SK-N-SH (cell line): Measurements from ENCODE around the gene TMEM107. TPM values are rescaled to one million over a fixed set of nuclear protein-coding genes. Genes with fewer than 3 reads are reported as not detected.

ENCODE experiments used
- CTCF ChIA-PET: fragments of 300-600, 350-600 bp; formaldehyde crosslinking; extraction: SDS; loops from one replicate; lab custom pipeline; 2021; lab: Yijun Ruan, JAX
- POLR2A ChIA-PET: fragments of 350-600 bp; sonication (Branson Sonifier 250); formaldehyde crosslinking; extraction: SDS; loops from one replicate; lab custom pipeline; 2020; ENCODE audit warnings: antibody characterized with exemption, inconsistent platforms; lab: Yijun Ruan, JAX
- DNase-seq: peaks from one replicate; pipeline ENCODE4 v3.0.0; 2012
- H2AFZ ChIP-seq: fragments of 200-600 bp; sonication (generic); 2 replicates; pipeline ENCODE4 v1.8.1; 2016; ENCODE audit warnings: antibody characterized with exemption, mild to moderate bottlenecking, low read depth
- H3F3A ChIP-seq: fragments of 200-600 bp; sonication (generic); replicated peaks from 2 replicates; pipeline ENCODE3; 2016; ENCODE audit warnings: antibody characterized with exemption, mild to moderate bottlenecking; ENCODE audit not compliant: insufficient read depth
- H3K27ac ChIP-seq, 2 experiments: fragments of 200-500 bp in 1 of 2; fragments of 200-600 bp in 1 of 2; sonication (Bioruptor generic) in 1 of 2; sonication (generic), shearing (Covaris generic) in 1 of 2; 2 replicates each; pipeline versions ENCODE4 v1.5.1 to v1.6.1; 2014 to 2016; ENCODE audit warnings: low read depth in 2 of 2, inconsistent platforms in 1 of 2, low read length in 1 of 2, mild to moderate bottlenecking in 1 of 2, mixed read lengths in 1 of 2
- H3K27me3 ChIP-seq: fragments of 200-600 bp; sonication (generic), shearing (Covaris generic); 2 replicates; pipeline ENCODE4 v1.6.1; 2016; ENCODE audit warnings: mixed run types; ENCODE audit not compliant: insufficient read depth
- H3K36me3 ChIP-seq, 2 experiments: fragments of 200-500 bp in 1 of 2; fragments of 200-600 bp in 1 of 2; sonication (Bioruptor generic) in 1 of 2; sonication (generic) in 1 of 2; replicated peaks in 1 of 2; 2 replicates each; pipeline versions ENCODE3 to v1.5.1; 2014 to 2016; ENCODE audit warnings: low read length in 1 of 2, mild to moderate bottlenecking in 1 of 2; ENCODE audit not compliant: insufficient read depth in 2 of 2, control insufficient read depth in 1 of 2
- H3K4me1 ChIP-seq, 2 experiments: fragments of 200-500 bp in 1 of 2; fragments of 200-600 bp in 1 of 2; sonication (Bioruptor generic) in 1 of 2; sonication (generic), shearing (Covaris generic) in 1 of 2; 2 replicates each; pipeline versions ENCODE4 v1.5.1 to v1.6.1; 2014 to 2016; ENCODE audit warnings: low read depth in 1 of 2, low read length in 1 of 2, mixed run types in 1 of 2; ENCODE audit not compliant: insufficient read depth in 2 of 2, control insufficient read depth in 1 of 2
- H3K4me2 ChIP-seq: fragments of 200-600 bp; sonication (generic), shearing (Covaris generic); 2 replicates; pipeline ENCODE4 v1.6.1; 2017; ENCODE audit warnings: mixed run types
- H3K4me3 ChIP-seq, 2 experiments: fragments of 200-500 bp in 1 of 2; fragments of 200-600 bp in 1 of 2; sonication (Bioruptor generic) in 1 of 2; sonication (generic), shearing (Covaris generic) in 1 of 2; 2 replicates each; pipeline versions ENCODE4 v1.5.1 to v1.8.1; 2014 to 2016; ENCODE audit warnings: low read depth in 2 of 2, inconsistent platforms in 1 of 2, low read length in 1 of 2, mild to moderate bottlenecking in 1 of 2, mixed read lengths in 1 of 2, moderate library complexity in 1 of 2
- H3K79me2 ChIP-seq: fragments of 200-600 bp; sonication (generic); 2 replicates; pipeline ENCODE4 v1.8.1; 2017; ENCODE audit warnings: mild to moderate bottlenecking; ENCODE audit not compliant: insufficient read depth
- H3K9ac ChIP-seq: fragments of 200-600 bp; sonication (generic); 2 replicates; pipeline ENCODE4 v1.6.1; 2017; ENCODE audit warnings: mixed run types
- H3K9me2 ChIP-seq: fragments of 200-600 bp; sonication (generic); 2 replicates; pipeline ENCODE4 v1.6.1; 2017; ENCODE audit warnings: mixed run types
- H3K9me3 ChIP-seq: fragments of 200-600 bp; sonication (generic); 2 replicates; pipeline ENCODE4 v1.6.1; 2017; ENCODE audit warnings: mixed run types, mild to moderate bottlenecking, moderate library complexity
- H4K20me1 ChIP-seq: fragments of 200-600 bp; sonication (generic); 2 replicates; pipeline ENCODE4 v1.6.1; 2017; ENCODE audit warnings: mild to moderate bottlenecking, mixed run types; ENCODE audit not compliant: insufficient read depth
- CTCF ChIP-seq: fragments of 200-600 bp; sonication (generic); IDR thresholded peaks from 2 replicates; pipeline ENCODE4 v1.6.1; 2017; ENCODE audit warnings: antibody characterized with exemption, mild to moderate bottlenecking, moderate library complexity
- EP300 ChIP-seq, 2 experiments: IDR thresholded peaks; 2 replicates each; pipeline versions ENCODE4 v1.4.0 to v1.6.1; 2012; ENCODE audit warnings: borderline replicate concordance in 1 of 2, low read depth in 1 of 2, low read length in 1 of 2
- EZH2phosphoT487 ChIP-seq: fragments of 200-600 bp; sonication (generic); IDR thresholded peaks from 2 replicates; pipeline ENCODE4 v1.6.1; 2017; ENCODE audit warnings: low read depth, mixed run types, mild to moderate bottlenecking, antibody characterized with exemption, moderate library complexity, borderline replicate concordance
- FOXJ3 ChIP-seq: sonication (generic); formaldehyde crosslinking; IDR thresholded peaks from 2 replicates; pipeline ENCODE4 v1.5.1; 2020; ENCODE audit warnings: mild to moderate bottlenecking, missing genetic modification reagents
- FOXM1 ChIP-seq: IDR thresholded peaks from 2 replicates; pipeline ENCODE4 v1.4.0; 2012; ENCODE audit warnings: low read depth, mild to moderate bottlenecking
- MEF2A ChIP-seq: IDR thresholded peaks from 2 replicates; pipeline ENCODE4 v1.4.0; 2012; ENCODE audit warnings: low read depth, borderline replicate concordance
- RAD21 ChIP-seq: IDR thresholded peaks from 2 replicates; pipeline ENCODE4 v1.6.1; 2012; ENCODE audit warnings: mild to moderate bottlenecking, low read length
- RCOR1 ChIP-seq: fragments of 150-350 bp; IDR thresholded peaks from 2 replicates; pipeline ENCODE4 v1.6.1; 2017; ENCODE audit warnings: antibody characterized with exemption, low read length
- RFX5 ChIP-seq: IDR thresholded peaks from 2 replicates; pipeline ENCODE4 v1.6.1; 2012; ENCODE audit warnings: mild to moderate bottlenecking, improper control_type of control experiment, low read length
- WGBS: methylation state at CpG from one replicate; pipeline ENCODE4 v1.1.6; 2017; ENCODE audit warnings: low lambda C conversion rate; 5-methylcytosine and 5-hydroxymethylcytosine counted together
- polyA plus RNA-seq, 3 experiments: library from polyadenylated mRNA; depleted of rRNA; stranded (reverse); fragments of >200 nt; gene quantifications; 2 replicates each; pipeline ENCODE4 v1.2.3, GENCODE V29; 2012

Gene TMEM107
- polyA plus RNA-seq, 1 of the 3 experiments (the other 2 are of a cell fraction) = 18.6 TPM

DNA sequence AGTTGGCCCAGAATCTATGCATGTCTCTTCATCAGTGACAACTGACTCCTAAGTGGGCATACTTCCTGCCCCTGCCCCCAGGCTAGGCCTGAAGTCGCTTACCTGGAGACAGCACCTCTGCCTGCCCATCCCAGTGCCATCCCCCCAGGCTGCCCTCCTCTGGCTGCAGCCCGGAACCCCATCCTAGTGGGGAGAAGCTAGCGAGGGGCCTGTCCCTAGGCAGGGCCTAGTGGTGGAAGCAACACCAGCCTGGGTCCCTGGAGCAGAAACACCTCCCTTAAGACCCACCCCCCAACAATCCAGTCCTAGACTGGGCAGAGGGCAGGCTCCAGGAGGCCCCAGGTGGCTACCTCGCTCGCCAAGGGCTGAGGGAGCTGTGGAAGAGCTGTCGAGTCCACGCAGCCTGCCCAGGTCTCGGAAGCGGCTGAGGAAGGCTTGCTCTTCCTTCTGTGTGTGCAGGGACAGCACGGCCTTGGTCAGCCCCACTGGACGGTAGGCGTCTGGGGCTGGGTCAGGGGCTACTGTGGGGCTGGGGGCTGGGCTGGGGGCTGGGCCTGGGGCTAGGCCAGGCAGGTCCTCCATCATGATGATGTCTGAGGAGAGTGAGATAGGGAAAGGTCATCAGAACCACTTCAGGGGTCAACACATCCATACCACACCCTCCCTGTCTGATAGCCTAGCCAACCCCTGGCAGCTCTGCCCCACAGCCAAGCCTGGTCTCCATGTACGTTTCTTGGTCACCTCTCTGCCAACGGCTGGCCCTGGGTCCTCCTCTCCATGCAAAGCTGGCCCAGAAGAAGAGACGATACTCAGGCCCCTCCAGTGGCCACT lies 31.6 kb downstream of the TMEM107 start:
- Histone ChIP-seq H3K36me3 (peaks cover 24 to 71% of the 10 kb centered on the region in 2 experiments), H3K4me3 (no peak overlapping the region), H3K4me2 (no peak overlapping the region), H3K9me3 (no peaks in the 10 kb centered on the region), H3K9ac (no peak overlapping the region), H3K27ac (no peak overlapping the region), H2AFZ (no peak overlapping the region), H4K20me1 (peaks cover 6% of the 10 kb centered on the region; the same call in 1 of the 2 replicates), H3K9me2 (no peaks in the 10 kb centered on the region), H3F3A (peaks cover 11% of the 10 kb centered on the region), H3K4me1 (no peaks in the 10 kb centered on the region; a peak in 1 of 4 replicates), H3K79me2 (no peaks in the 10 kb centered on the region), H3K27me3 (no peaks in the 10 kb centered on the region)
- ChIA-PET CTCF (interaction anchor here (0.6 to 1.9 kb wide), 2 partner anchors 51 to 64 kb away, joined by 3 to 6 read pairs; no protein-coding TSS in a partner anchor), POLR2A (interaction anchor here (1.0 to 2.3 kb wide), 2 partner anchors 29 kb away, joined by 3 to 6 read pairs; no protein-coding TSS in a partner anchor)
- no peak for TF ChIP-seq RAD21
- 84% methylated on average over 7 of the region's 15 CpGs for WGBS
- no peak for DNase-seq

DNA sequence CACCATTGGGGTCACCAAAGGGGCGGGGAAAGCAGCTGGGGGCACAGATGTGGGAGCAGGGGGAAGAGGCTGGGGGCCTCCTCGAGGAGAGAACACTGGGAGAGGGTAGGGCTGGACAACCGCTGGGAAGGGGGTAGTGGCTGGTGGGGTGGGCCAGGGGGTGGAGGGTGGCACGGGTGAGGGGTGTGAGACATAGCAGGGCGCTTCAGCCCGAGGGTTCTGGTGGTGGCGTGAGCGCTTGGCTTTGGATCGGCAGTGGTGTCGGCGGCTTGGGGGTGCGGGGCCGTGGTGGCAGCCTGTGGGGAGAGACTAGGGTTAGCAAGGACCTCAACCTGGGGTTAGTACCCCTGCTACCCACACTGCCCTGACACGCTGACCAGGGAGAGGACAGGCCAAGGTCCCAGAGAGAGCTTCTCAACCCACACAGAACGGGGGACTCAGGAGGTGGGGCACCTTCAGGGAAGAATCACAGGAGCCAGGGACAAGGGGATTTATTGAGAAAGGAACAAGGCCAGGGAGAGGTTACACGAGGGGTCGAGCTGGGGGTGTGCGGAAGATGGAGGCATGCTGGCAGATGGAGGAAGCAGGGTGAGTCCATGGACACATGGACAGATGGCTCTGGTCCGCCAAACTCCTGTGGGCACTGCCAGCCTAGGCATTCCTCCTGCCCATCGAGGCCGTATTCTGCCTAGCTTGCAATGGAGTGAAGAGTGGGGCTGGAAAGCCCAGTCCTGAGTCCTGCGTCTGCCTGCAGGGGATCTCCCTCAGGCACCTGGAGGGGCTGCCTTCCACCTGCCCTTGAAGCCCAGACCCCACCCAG lies 32.4 kb downstream of the TMEM107 start:
- H3K4me2 ChIP-seq = no peak overlapping the region
- no peaks in the 10 kb centered on the region; a peak in 1 of 4 replicates for H3K4me1 ChIP-seq
- no peak overlapping the region for H3K4me3 ChIP-seq
- DNase-seq = no peak
- WGBS = 92% methylated on average over 17 of the region's 22 CpGs
- no peaks in the 10 kb centered on the region for H3K27me3 ChIP-seq
- H3K9me3 ChIP-seq = no peaks in the 10 kb centered on the region
- no peaks in the 10 kb centered on the region for H3K9me2 ChIP-seq
- TF ChIP-seq FOXM1 = no peak
- no peak for TF ChIP-seq MEF2A
- no peak for TF ChIP-seq EZH2phosphoT487
- TF ChIP-seq RFX5 = no peak
- no peak for TF ChIP-seq CTCF
- no peak for TF ChIP-seq FOXJ3 (CRISPR knock-in tag)
- TF ChIP-seq EP300 (IDR thresholded peaks at IDR 0.05; ENCODE audit: borderline replicate concordance in 1 of 2, low read depth in 1 of 2, low read length in 1 of 2) = no peak
- no peak for TF ChIP-seq RCOR1
- H3K9ac ChIP-seq = no peak overlapping the region
- peaks cover 20 to 65% of the 10 kb centered on the region in 2 experiments for H3K36me3 ChIP-seq
- no peaks in the 10 kb centered on the region for H3K79me2 ChIP-seq
- CTCF ChIA-PET = interaction anchor here (1.9 kb wide), 1 partner anchor 51 kb away, joined by 6 read pairs; no protein-coding TSS in a partner anchor
- POLR2A ChIA-PET = interaction anchor here (1.0 kb wide), 1 partner anchor 30 kb away, joined by 3 read pairs; no protein-coding TSS in a partner anchor
- H2AFZ ChIP-seq = no peak overlapping the region
- H3F3A ChIP-seq = peaks cover 18% of the 10 kb centered on the region
- H4K20me1 ChIP-seq = peaks cover 8% of the 10 kb centered on the region; the same call in 1 of the 2 replicates
- H3K27ac ChIP-seq = no peak overlapping the region
